ENCODE data around the gene DDIT3.

The DDIT3 gene

DNA sequence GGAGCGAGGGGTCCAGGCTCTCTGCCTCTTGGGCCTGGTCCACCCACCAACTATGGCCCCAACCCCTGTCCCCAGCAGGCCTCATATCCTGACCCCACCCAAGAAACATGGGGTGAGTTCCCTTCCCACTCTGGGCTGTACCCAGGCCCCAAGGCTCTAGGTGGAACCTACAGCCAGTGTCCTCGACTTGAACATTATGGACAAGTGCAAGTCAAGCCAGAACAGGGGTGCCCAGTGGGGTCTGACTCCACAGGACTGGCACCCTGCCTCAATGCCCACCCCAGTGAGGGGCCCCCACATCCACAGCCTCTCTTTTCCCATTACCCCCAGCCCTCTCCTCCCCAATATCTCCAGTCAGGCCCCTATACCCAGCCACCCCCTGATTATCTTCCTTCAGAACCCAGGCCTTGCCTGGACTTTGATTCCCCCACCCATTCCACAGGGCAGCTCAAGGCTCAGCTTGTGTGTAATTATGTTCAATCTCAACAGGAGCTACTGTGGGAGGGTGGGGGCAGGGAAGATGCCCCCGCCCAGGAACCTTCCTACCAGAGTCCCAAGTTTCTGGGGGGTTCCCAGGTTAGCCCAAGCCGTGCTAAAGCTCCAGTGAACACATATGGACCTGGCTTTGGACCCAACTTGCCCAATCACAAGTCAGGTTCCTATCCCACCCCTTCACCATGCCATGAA is 49.2 kb downstream of the DDIT3 start:
- H3K27ac ChIP-seq = no peak overlapping the region
- no peak for DNase-seq (ENCODE audit: low spot score)
- TF ChIP-seq, protein P1, sequence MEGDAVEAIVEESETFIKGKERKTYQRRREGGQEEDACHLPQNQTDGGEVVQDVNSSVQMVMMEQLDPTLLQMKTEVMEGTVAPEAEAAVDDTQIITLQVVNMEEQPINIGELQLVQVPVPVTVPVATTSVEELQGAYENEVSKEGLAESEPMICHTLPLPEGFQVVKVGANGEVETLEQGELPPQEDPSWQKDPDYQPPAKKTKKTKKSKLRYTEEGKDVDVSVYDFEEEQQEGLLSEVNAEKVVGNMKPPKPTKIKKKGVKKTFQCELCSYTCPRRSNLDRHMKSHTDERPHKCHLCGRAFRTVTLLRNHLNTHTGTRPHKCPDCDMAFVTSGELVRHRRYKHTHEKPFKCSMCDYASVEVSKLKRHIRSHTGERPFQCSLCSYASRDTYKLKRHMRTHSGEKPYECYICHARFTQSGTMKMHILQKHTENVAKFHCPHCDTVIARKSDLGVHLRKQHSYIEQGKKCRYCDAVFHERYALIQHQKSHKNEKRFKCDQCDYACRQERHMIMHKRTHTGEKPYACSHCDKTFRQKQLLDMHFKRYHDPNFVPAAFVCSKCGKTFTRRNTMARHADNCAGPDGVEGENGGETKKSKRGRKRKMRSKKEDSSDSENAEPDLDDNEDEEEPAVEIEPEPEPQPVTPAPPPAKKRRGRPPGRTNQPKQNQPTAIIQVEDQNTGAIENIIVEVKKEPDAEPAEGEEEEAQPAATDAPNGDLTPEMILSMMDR (IDR thresholded peaks at IDR 0.05) = no peak
- H3K4me3 ChIP-seq = no peak overlapping the region

DNA sequence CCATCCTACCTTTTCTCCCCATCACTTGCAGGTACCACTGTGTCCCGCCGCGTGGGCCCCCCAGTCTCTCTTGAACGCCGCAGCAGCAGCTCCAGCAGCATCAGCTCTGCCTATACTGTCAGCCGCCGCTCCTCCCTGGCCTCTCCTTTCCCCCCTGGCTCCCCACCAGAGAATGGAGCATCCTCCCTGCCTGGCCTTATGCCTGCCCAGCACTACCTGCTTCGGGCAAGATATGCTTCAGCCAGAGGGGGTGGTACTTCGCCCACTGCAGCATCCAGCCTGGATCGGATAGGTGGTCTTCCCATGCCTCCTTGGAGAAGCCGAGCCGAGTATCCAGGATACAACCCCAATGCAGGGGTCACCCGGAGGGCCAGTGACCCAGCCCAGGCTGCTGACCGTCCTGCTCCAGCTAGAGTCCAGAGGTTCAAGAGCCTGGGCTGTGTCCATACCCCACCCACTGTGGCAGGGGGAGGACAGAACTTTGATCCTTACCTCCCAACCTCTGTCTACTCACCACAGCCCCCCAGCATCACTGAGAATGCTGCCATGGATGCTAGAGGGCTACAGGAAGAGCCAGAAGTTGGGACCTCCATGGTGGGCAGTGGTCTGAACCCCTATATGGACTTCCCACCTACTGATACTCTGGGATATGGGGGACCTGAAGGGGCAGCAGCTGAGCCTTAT is 49.9 kb downstream of the DDIT3 start:
- H3K4me3 ChIP-seq = no peak overlapping the region
- DNase-seq (ENCODE audit: low spot score) = no peak
- no peak overlapping the region for H3K27ac ChIP-seq
- TF ChIP-seq, protein P1 (IDR thresholded peaks at IDR 0.05) = no peak

DNA sequence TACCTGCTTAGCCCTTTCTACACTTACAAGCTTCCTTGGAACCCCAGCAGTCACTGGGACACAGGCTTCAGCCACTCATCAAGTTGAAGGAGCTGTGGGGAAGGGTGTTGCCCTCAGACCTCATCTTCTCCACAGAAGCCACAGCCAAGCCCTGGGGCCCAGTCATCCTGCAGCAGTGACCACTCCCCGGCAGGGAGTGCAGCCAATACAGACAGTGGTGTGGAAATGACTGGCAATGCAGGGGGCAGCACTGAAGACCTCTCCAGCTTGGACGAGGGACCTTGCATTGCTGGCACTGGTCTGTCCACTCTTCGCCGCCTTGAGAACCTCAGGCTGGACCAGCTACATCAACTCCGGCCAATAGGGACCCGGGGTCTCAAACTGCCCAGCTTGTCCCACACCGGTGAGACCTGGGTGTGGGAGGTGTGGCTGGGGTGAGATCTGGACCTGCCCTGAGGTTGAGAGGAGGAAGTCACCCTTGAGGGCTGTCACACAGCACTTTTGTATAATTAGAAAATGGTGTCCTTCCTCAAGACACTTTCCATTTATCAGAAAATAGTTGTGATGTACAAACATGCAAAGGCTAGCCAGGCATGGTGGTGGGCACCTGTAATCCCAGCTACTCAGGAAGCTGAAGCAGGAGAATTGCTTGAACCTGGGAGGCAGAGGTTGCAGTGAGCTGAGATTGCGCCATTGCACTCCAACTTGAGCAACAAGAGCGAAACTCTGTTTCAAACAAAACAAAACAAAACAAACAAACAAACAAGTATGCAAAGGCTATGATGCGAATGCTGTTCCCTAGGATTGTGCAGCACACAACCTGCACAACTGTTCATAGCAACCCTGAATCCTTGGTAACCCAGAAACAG is 50.8 kb downstream of the DDIT3 start:
- Histone ChIP-seq H3K4me3 (no peak overlapping the region), H3K27ac (no peak overlapping the region)
- TF ChIP-seq, protein P1 (IDR thresholded peaks at IDR 0.05) = no peak
- no peak for DNase-seq (ENCODE audit: low spot score)

DNA sequence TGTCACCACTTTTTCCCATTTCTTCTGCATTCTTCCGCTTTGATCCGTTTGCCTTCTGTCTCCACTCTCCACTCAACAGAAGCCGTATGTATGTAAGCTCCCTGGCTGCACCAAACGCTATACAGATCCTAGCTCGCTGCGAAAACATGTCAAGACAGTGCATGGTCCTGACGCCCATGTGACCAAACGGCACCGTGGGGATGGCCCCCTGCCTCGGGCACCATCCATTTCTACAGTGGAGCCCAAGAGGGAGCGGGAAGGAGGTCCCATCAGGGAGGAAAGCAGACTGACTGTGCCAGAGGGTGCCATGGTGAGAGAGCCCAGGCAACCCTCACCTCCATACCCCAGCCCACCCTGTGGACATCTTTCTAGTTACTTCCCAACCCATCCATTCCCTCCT is 52.4 kb downstream of the DDIT3 start:
- H3K4me3 ChIP-seq = no peak overlapping the region

DNA sequence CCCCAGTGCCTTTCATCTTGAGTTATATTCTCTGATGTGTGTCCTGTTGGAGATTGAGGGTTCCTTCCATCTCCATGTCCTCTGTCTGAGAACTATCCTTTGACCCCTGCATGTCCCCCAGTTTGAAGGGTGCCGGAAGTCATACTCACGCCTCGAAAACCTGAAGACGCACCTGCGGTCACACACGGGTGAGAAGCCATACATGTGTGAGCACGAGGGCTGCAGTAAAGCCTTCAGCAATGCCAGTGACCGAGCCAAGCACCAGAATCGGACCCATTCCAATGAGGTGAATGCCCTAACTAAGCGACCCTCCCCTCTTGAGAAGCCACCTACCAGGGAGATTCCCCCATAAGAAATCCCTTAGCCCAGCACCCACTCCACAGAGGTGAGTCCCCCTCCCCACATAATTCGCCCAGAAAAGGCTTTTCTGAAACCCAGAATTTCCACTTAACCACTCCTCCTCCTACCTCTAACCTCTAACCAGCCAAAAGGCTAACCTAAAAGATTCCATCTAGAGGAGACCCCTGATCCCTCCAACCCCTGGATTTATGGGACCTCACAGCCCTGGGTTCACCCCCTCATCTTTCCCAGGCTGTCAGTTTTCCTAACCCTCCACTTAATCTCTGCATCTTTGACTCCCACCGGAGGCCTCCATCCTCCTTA is 53.0 kb downstream of the DDIT3 start:
- DNase-seq (ENCODE audit: low spot score) = no peak
- TF ChIP-seq, protein P1 (IDR thresholded peaks at IDR 0.05) = no peak
- H3K4me3 ChIP-seq = no peak overlapping the region
- no peak overlapping the region for H3K27ac ChIP-seq

More for the DNA sequence above, 52.4 kb downstream of the DDIT3 start:
- no peak overlapping the region for H3K27ac ChIP-seq
- TF ChIP-seq, protein P1 (IDR thresholded peaks at IDR 0.05) = no peak
- no peak for DNase-seq (ENCODE audit: low spot score)

Measured in coronary artery (tissue), 2 donors.